ENCODE data around the gene DMD. TPM values are rescaled to one million over a fixed set of nuclear protein-coding genes. Genes with fewer than 3 reads are reported as not detected.
A peak's percentile ranks its signal among the peaks of the same experiment; 100 is the strongest.

The DMD gene
- total RNA-seq, 1 donor from 2014 or later: 1.7 TPM

- no peaks in the 10 kb centered on the region for H3K27me3 Mint-ChIP-seq (ENCODE audit: unreplicated experiment)
- TF ChIP-seq, protein P1, sequence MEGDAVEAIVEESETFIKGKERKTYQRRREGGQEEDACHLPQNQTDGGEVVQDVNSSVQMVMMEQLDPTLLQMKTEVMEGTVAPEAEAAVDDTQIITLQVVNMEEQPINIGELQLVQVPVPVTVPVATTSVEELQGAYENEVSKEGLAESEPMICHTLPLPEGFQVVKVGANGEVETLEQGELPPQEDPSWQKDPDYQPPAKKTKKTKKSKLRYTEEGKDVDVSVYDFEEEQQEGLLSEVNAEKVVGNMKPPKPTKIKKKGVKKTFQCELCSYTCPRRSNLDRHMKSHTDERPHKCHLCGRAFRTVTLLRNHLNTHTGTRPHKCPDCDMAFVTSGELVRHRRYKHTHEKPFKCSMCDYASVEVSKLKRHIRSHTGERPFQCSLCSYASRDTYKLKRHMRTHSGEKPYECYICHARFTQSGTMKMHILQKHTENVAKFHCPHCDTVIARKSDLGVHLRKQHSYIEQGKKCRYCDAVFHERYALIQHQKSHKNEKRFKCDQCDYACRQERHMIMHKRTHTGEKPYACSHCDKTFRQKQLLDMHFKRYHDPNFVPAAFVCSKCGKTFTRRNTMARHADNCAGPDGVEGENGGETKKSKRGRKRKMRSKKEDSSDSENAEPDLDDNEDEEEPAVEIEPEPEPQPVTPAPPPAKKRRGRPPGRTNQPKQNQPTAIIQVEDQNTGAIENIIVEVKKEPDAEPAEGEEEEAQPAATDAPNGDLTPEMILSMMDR (IDR thresholded peaks at IDR 0.05; ENCODE audit: partially characterized antibody, unreplicated experiment): no peak
- H3K4me1 Mint-ChIP-seq (ENCODE audit: low read depth, unreplicated experiment): no peaks in the 10 kb centered on the region
- no peak overlapping the region for H3K27ac Mint-ChIP-seq (ENCODE audit: unreplicated experiment)
- H3K9me3 Mint-ChIP-seq (ENCODE audit: unreplicated experiment): no peaks in the 10 kb centered on the region
- DNase-seq: no peak
- H3K4me3 Mint-ChIP-seq (ENCODE audit: unreplicated experiment): no peak overlapping the region
- H3K36me3 Mint-ChIP-seq (ENCODE audit: unreplicated experiment): no peaks in the 10 kb centered on the region
Observed at GRCh38 chrX:31506360-31506759, 1705.0 kb downstream of the DMD start.

GRCh38 chrX:31500921-31501320 is 1710.4 kb downstream of the DMD start:
- no peaks in the 10 kb centered on the region for H3K27me3 Mint-ChIP-seq (ENCODE audit: unreplicated experiment)
- no peak overlapping the region for H3K4me3 Mint-ChIP-seq (ENCODE audit: unreplicated experiment)
- H3K27ac Mint-ChIP-seq (ENCODE audit: unreplicated experiment): no peak overlapping the region
- peaks cover 4% of the 10 kb centered on the region for H3K4me1 Mint-ChIP-seq (ENCODE audit: low read depth, unreplicated experiment)
- TF ChIP-seq, protein P1 (IDR thresholded peaks at IDR 0.05; ENCODE audit: partially characterized antibody, unreplicated experiment): no peak
- no peak for DNase-seq
- no peaks in the 10 kb centered on the region for H3K36me3 Mint-ChIP-seq (ENCODE audit: unreplicated experiment)
- H3K9me3 Mint-ChIP-seq (ENCODE audit: unreplicated experiment): no peaks in the 10 kb centered on the region

DNA sequence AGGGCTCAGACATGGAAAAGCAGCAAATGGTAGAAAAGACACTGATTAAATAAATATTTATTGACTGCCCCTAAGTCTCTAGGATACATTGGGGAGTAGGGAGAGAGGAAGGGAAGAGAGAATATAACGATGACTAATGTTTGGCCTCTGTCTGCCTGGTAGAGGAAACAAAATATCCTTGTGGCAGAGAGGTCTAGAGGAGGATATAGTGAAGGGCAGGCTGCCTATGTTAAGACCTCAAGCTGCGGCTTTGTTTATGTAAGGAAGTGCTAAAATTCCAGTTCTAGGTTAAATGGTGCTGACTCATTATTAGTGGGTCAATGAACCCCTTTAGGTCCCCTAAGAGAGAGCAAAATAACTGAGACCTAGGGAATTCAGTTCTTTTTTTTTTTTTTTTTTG is 1712.2 kb downstream of the DMD start:
- DNase-seq: no peak
- no peaks in the 10 kb centered on the region for H3K9me3 Mint-ChIP-seq (ENCODE audit: unreplicated experiment)
- H3K4me3 Mint-ChIP-seq (ENCODE audit: unreplicated experiment): no peak overlapping the region
- H3K27me3 Mint-ChIP-seq (ENCODE audit: unreplicated experiment): no peaks in the 10 kb centered on the region
- peaks cover 4% of the 10 kb centered on the region for H3K4me1 Mint-ChIP-seq (ENCODE audit: low read depth, unreplicated experiment)
- TF ChIP-seq, protein P1 (IDR thresholded peaks at IDR 0.05; ENCODE audit: partially characterized antibody, unreplicated experiment): no peak
- H3K36me3 Mint-ChIP-seq (ENCODE audit: unreplicated experiment): no peaks in the 10 kb centered on the region
- H3K27ac Mint-ChIP-seq (ENCODE audit: unreplicated experiment): peak overlapping the region; percentile 66

DNA sequence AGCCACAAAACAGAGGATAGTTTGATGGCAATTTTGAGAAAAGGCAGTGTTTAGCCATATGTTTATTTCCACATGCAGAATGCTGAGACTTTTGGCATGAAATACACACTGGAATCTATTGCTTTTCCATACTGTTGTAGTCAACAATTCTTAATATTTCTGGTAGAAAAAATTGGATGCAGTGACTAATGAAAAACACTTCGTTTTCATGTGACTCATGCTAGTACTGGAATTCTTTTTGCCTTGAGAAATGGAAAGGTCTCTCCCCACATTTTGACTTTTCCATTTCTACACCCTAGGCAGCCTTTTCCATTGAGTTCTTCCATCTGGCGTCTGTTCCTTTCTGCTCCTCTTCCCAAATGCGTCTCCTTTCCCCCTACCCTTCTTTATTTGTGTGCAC is 1714.3 kb downstream of the DMD start:
- TF ChIP-seq, protein P1 (IDR thresholded peaks at IDR 0.05; ENCODE audit: partially characterized antibody, unreplicated experiment): no peak
- H3K9me3 Mint-ChIP-seq (ENCODE audit: unreplicated experiment): peaks cover 2% of the 10 kb centered on the region
- peak overlapping the region; percentile 69 for H3K4me3 Mint-ChIP-seq (ENCODE audit: unreplicated experiment)
- H3K27me3 Mint-ChIP-seq (ENCODE audit: unreplicated experiment): no peaks in the 10 kb centered on the region
- H3K36me3 Mint-ChIP-seq (ENCODE audit: unreplicated experiment): no peaks in the 10 kb centered on the region
- no peak for DNase-seq
- peak overlapping the region; percentile 70 for H3K27ac Mint-ChIP-seq (ENCODE audit: unreplicated experiment)
- peaks cover 4% of the 10 kb centered on the region for H3K4me1 Mint-ChIP-seq (ENCODE audit: low read depth, unreplicated experiment)

GRCh38 chrX:31487951-31488350 is 1723.4 kb downstream of the DMD start:
- DNase-seq: no peak
- TF ChIP-seq, protein P1 (IDR thresholded peaks at IDR 0.05; ENCODE audit: partially characterized antibody, unreplicated experiment): no peak
- Mint-ChIP-seq H3K27ac (ENCODE audit: unreplicated experiment) (no peak overlapping the region), H3K27me3 (ENCODE audit: unreplicated experiment) (no peaks in the 10 kb centered on the region), H3K9me3 (ENCODE audit: unreplicated experiment) (no peaks in the 10 kb centered on the region), H3K4me1 (ENCODE audit: low read depth, unreplicated experiment) (no peaks in the 10 kb centered on the region), H3K4me3 (ENCODE audit: unreplicated experiment) (no peak overlapping the region), H3K36me3 (ENCODE audit: unreplicated experiment) (no peaks in the 10 kb centered on the region)
